Activated T-cell treated with anti-CD3 and anti-CD28 coated beads, Interleukin-2, amount 50 U/mL, for 24 hours (primary cell): ENCODE measurements around the gene ST8SIA6.
"Not testable (repeated sequence)": the region's sequence is repeated elsewhere in the genome, so short reads cannot be mapped to it uniquely, and the experiment has no call there.

Experiments used
- DNase-seq: peaks from one replicate; pipeline ENCODE4 v3.0.0-alpha.2; 2020
- H3K27ac Mint-ChIP-seq: 2 replicates; pipeline ENCODE4 v1.8.0; 2020; ENCODE audit warnings: mild to moderate bottlenecking, mixed read lengths
- H3K27me3 Mint-ChIP-seq: 2 replicates; pipeline ENCODE4 v1.8.0; 2020; ENCODE audit warnings: mixed read lengths
- H3K36me3 Mint-ChIP-seq: 2 replicates; pipeline ENCODE4 v1.8.0; 2020; ENCODE audit warnings: low read depth, mixed read lengths
- H3K4me1 Mint-ChIP-seq: 2 replicates; pipeline ENCODE4 v1.8.0; 2020; ENCODE audit warnings: low read depth, mixed read lengths
- H3K4me3 Mint-ChIP-seq: 2 replicates; pipeline ENCODE4 v1.8.0; 2020; ENCODE audit warnings: mild to moderate bottlenecking, moderate library complexity, mixed read lengths
- H3K9me3 Mint-ChIP-seq: 2 replicates; pipeline ENCODE4 v1.8.0; 2020; ENCODE audit warnings: mixed read lengths

ST8SIA6 gene

GRCh38 chr10:17454161-17455014 is at the start of gene ST8SIA6:
TSS of gene ST8SIA6 (minus strand) at chr10:17454595. CDS start at chr10:17454255, 340 bp downstream.
- peaks cover 17% of the 10 kb centered on the region for H3K4me1 Mint-ChIP-seq
- peaks cover 1% of the 10 kb centered on the region for H3K36me3 Mint-ChIP-seq
- peak; percentile 70 for DNase-seq
- peaks cover 6% of the 10 kb centered on the region for H3K9me3 Mint-ChIP-seq
- peaks cover 60% of the 10 kb centered on the region for H3K27me3 Mint-ChIP-seq
- peak within 1 kb of the TSS; percentile 73 for H3K27ac Mint-ChIP-seq
- H3K4me3 Mint-ChIP-seq: peak within 1 kb of the TSS; percentile 81

DNA sequence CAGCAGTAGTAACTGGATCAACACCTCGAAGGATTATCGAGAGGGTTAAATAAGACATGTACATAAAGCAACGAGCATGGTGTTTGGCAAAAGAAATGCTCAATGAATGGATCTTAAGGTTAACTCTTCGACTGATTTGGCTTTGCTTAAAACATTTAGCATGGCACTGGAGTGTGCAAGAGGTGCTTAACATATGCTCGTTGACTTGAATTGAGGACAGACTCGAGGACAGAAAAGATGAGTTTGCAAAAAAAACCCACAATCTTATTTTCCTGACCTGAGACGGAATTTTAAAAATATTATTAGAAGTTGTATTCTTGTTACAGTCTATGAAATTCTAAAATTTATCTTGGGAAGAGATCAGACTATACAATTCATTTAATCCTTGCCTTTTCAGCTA is 49.4 kb upstream of the ST8SIA6 start:
- Mint-ChIP-seq H3K4me3 (no peak overlapping the region), H3K36me3 (no peaks in the 10 kb centered on the region), H3K27ac (no peak overlapping the region), H3K9me3 (peaks cover 9% of the 10 kb centered on the region), H3K4me1 (peaks cover 18% of the 10 kb centered on the region), H3K27me3 (peaks cover 5% of the 10 kb centered on the region)
- DNase-seq: no peak

- Mint-ChIP-seq H3K36me3 (no peaks in the 10 kb centered on the region), H3K27me3 (peaks cover 5% of the 10 kb centered on the region), H3K4me3 (no peak overlapping the region), H3K4me1 (peaks cover 16% of the 10 kb centered on the region), H3K27ac (no peak overlapping the region), H3K9me3 (peaks cover 1% of the 10 kb centered on the region)
- no peak for DNase-seq
These were observed 48.4 kb upstream of the ST8SIA6 start for GRCh38 chr10:17502814-17503213.

DNA sequence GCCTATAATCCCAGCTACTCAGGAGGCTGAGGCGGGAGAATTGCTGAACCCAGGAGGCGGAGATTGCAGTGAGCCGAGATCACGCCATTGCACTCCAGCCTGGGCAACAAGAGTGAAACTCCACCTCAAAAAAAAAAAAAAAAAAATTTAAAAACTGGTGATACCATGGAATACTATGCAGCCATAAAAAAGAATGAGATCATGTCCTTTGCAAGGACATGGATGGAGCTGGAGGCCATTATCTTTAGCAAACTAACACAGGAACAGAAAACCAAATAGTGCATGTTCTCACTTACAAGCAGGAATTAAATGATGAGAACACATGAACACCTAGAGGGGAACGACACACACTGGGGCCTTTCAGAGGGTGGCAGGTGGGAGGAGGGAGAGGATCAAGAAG is 44.6 kb upstream of the ST8SIA6 start:
- not testable (repeated sequence) for H3K36me3 Mint-ChIP-seq, H3K4me1 Mint-ChIP-seq, H3K27me3 Mint-ChIP-seq, H3K27ac Mint-ChIP-seq, H3K9me3 Mint-ChIP-seq, H3K4me3 Mint-ChIP-seq, DNase-seq

GRCh38 chr10:17497446-17498030 is 43.1 kb upstream of the ST8SIA6 start:
- Mint-ChIP-seq H3K27ac (no peak overlapping the region), H3K9me3 (no peaks in the 10 kb centered on the region), H3K4me3 (no peak overlapping the region), H3K4me1 (no peaks in the 10 kb centered on the region), H3K27me3 (peaks cover 5% of the 10 kb centered on the region), H3K36me3 (no peaks in the 10 kb centered on the region)
- no peak for DNase-seq

GRCh38 chr10:17494626-17495260 is 40.3 kb upstream of the ST8SIA6 start:
- Mint-ChIP-seq H3K4me1 (no peaks in the 10 kb centered on the region), H3K27ac (no peak overlapping the region), H3K27me3 (peaks cover 5% of the 10 kb centered on the region), H3K9me3 (no peaks in the 10 kb centered on the region), H3K36me3 (no peaks in the 10 kb centered on the region), H3K4me3 (no peak overlapping the region)
- DNase-seq: no peak

GRCh38 chr10:17488848-17489247 is 34.5 kb upstream of the ST8SIA6 start:
- Mint-ChIP-seq H3K36me3 (no peaks in the 10 kb centered on the region), H3K27me3 (peaks cover 2% of the 10 kb centered on the region)

GRCh38 chr10:17483079-17483478 is 28.7 kb upstream of the ST8SIA6 start:
- peaks cover 26% of the 10 kb centered on the region for H3K27me3 Mint-ChIP-seq
- H3K36me3 Mint-ChIP-seq: no peaks in the 10 kb centered on the region
- H3K27ac Mint-ChIP-seq: no peak overlapping the region
- H3K9me3 Mint-ChIP-seq: no peaks in the 10 kb centered on the region
- no peak for DNase-seq
- peaks cover 4% of the 10 kb centered on the region for H3K4me1 Mint-ChIP-seq
- no peak overlapping the region for H3K4me3 Mint-ChIP-seq

More at GRCh38 chr10:17488848-17489247, 34.5 kb upstream of the ST8SIA6 start:
- Mint-ChIP-seq H3K9me3 (no peaks in the 10 kb centered on the region), H3K4me3 (no peak overlapping the region), H3K27ac (no peak overlapping the region), H3K4me1 (no peaks in the 10 kb centered on the region)
- no peak for DNase-seq

GRCh38 chr10:17479822-17480221 is 25.4 kb upstream of the ST8SIA6 start:
- Mint-ChIP-seq H3K9me3 (no peaks in the 10 kb centered on the region), H3K27me3 (peaks cover 38% of the 10 kb centered on the region), H3K36me3 (no peaks in the 10 kb centered on the region), H3K4me3 (no peak overlapping the region), H3K4me1 (peaks cover 4% of the 10 kb centered on the region), H3K27ac (no peak overlapping the region)
- DNase-seq: no peak

DNA sequence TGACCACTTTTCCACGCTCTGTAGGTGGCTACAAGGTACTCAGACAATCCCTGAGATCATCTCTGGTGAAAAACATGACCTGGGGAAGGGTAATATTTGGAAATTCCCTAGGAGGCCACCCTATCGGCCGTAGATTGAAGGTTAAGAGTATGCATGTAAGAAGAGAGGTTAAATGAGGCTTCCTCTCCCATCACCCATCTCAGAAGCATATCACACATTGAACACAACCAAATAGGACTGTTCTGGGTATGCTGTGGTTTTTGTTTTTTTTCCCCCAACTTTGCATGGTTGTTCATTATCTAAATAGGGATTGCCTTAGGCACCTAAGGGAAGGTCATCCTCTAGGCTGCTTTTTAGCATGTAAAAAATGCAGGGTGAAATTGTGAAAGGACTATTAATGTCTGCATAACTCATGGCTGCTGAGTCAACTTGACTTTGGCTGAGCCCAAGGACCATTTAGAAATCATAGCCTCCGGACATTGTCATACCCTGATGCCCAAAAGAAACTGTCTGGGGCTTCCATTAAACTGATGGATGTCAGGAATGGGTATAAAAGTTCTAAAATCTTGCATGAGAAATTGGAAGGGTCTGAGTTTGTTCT is 24.7 kb upstream of the ST8SIA6 start:
- Mint-ChIP-seq H3K27ac (no peak overlapping the region), H3K27me3 (peaks cover 39% of the 10 kb centered on the region), H3K9me3 (no peaks in the 10 kb centered on the region), H3K4me1 (peaks cover 4% of the 10 kb centered on the region), H3K4me3 (no peak overlapping the region), H3K36me3 (no peaks in the 10 kb centered on the region)
- no peak for DNase-seq

GRCh38 chr10:17476073-17476472 is 21.7 kb upstream of the ST8SIA6 start:
- Mint-ChIP-seq H3K27ac (no peak overlapping the region), H3K4me1 (peaks cover 6% of the 10 kb centered on the region), H3K4me3 (no peak overlapping the region), H3K9me3 (no peaks in the 10 kb centered on the region), H3K36me3 (no peaks in the 10 kb centered on the region), H3K27me3 (peaks cover 39% of the 10 kb centered on the region)
- no peak for DNase-seq

- no peak for DNase-seq
- Mint-ChIP-seq H3K27me3 (peaks cover 37% of the 10 kb centered on the region), H3K4me3 (no peak overlapping the region), H3K4me1 (peaks cover 6% of the 10 kb centered on the region), H3K36me3 (no peaks in the 10 kb centered on the region), H3K27ac (no peak overlapping the region), H3K9me3 (peaks cover under 1% of the 10 kb centered on the region)
These were observed 21.3 kb upstream of the ST8SIA6 start for GRCh38 chr10:17475661-17476060.

GRCh38 chr10:17474595-17475323 is 20.4 kb upstream of the ST8SIA6 start:
- peaks cover 5% of the 10 kb centered on the region for H3K9me3 Mint-ChIP-seq
- H3K27me3 Mint-ChIP-seq: peaks cover 43% of the 10 kb centered on the region
- H3K36me3 Mint-ChIP-seq: no peaks in the 10 kb centered on the region
- no peak for DNase-seq
- peaks cover 3% of the 10 kb centered on the region for H3K4me1 Mint-ChIP-seq
- no peak overlapping the region for H3K4me3 Mint-ChIP-seq
- no peak overlapping the region for H3K27ac Mint-ChIP-seq
